ACC112 (cell line): ENCODE data around the gene MAST4.
A peak's percentile ranks its signal among the peaks of the same experiment; 100 is the strongest.

Experiments used
- H2AFZ ChIP-seq: fragments of 200-600 bp; sonication (generic); one replicate; pipeline ENCODE4 v1.6.0; 2017; ENCODE audit warnings: antibody characterized with exemption, low read length; ENCODE audit not compliant: unreplicated experiment
- H3K27ac ChIP-seq: fragments of 200-600 bp; sonication (generic); 2 replicates; pipeline ENCODE4 v1.5.1; 2014; ENCODE audit warnings: low read depth, mild to moderate bottlenecking, antibody characterized with exemption, low read length, moderate library complexity
- H3K27me3 ChIP-seq: fragments of 200-600 bp; sonication (generic); 2 replicates; pipeline ENCODE4 v1.6.1; 2014; ENCODE audit warnings: mild to moderate bottlenecking, antibody characterized with exemption, low read length, moderate library complexity, mixed read lengths; ENCODE audit not compliant: insufficient read depth
- H3K36me3 ChIP-seq: fragments of 200-600 bp; sonication (generic); 2 replicates; pipeline ENCODE4 v1.6.1; 2016; ENCODE audit warnings: mild to moderate bottlenecking, antibody characterized with exemption, low read length, moderate library complexity, mixed read lengths; ENCODE audit not compliant: insufficient read depth
- H3K4me1 ChIP-seq: fragments of 200-600 bp; sonication (generic); one replicate; pipeline ENCODE4 v1.6.1; 2016; ENCODE audit warnings: low read length, mixed read lengths; ENCODE audit not compliant: insufficient read depth, unreplicated experiment, control insufficient read depth
- H3K4me3 ChIP-seq: fragments of 200-600 bp; sonication (generic); 2 replicates; pipeline ENCODE4 v1.5.1; 2014; ENCODE audit warnings: mild to moderate bottlenecking, low read depth, low read length
- H3K79me2 ChIP-seq: fragments of 200-600 bp; sonication (generic); one replicate; pipeline ENCODE4 v1.6.0; 2016; ENCODE audit warnings: low read length; ENCODE audit not compliant: control insufficient read depth, unreplicated experiment, insufficient read depth

Gene MAST4

DNA sequence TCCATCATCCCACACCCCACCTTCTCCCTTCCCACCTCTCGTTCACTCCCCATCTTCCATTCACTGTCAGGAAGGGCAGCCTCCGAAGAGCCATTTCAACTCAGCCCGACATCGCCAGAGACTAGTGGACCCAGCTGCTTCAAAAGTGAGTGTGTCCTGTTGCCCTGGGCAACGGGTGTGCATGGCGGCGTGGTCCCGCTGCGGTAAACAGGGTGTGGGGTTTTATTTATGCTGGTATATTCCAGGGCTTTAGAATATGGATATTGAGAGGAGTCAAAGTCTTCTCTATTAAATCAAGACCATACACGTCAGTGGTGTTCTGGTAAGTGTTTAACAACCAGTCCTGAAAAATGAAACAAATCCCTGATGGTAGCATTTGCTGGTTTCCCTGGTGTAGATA, 274.5 kb downstream of the MAST4 start:
- no peaks in the 10 kb centered on the region for H3K79me2 ChIP-seq
- H3K27me3 ChIP-seq, result no peaks in the 10 kb centered on the region
- no peaks in the 10 kb centered on the region for H3K4me1 ChIP-seq
- H3K36me3 ChIP-seq, result no peaks in the 10 kb centered on the region
- H3K4me3 ChIP-seq, result no peak overlapping the region
- no peak overlapping the region for H2AFZ ChIP-seq
- H3K27ac ChIP-seq, result no peak overlapping the region

GRCh38 chr5:66871651-66872050, 275.5 kb downstream of the MAST4 start:
- Histone ChIP-seq H3K36me3 (no peaks in the 10 kb centered on the region), H3K4me3 (no peak overlapping the region), H3K27me3 (no peaks in the 10 kb centered on the region), H2AFZ (no peak overlapping the region), H3K4me1 (no peaks in the 10 kb centered on the region), H3K79me2 (no peaks in the 10 kb centered on the region), H3K27ac (no peak overlapping the region)

- Histone ChIP-seq H3K4me3 (no peak overlapping the region), H3K79me2 (no peaks in the 10 kb centered on the region), H3K27ac (no peak overlapping the region), H3K36me3 (no peaks in the 10 kb centered on the region), H3K27me3 (no peaks in the 10 kb centered on the region), H3K4me1 (no peaks in the 10 kb centered on the region), H2AFZ (no peak overlapping the region)
Measured at GRCh38 chr5:66872736-66873331, 276.6 kb downstream of the MAST4 start.

DNA sequence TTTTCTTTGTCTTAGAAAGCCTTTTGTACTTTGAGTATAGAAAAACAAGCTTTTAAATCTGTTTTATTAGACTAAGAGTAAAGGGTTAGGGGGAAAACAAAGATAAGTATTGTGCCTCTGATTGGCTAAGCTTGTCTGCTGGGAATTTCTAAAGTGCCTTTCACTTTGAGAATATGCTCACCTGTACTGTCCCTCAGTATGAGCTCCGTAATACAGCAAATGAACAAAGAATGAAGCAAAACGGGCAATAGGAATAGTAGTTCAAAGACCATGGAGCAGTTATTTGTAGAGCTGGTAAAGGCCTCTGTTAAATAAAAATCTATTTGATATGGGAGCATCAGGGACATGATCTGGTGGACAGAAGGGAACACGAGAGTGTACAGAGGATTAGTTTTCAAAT, 277.8 kb downstream of the MAST4 start:
- Histone ChIP-seq H3K36me3 (no peaks in the 10 kb centered on the region), H3K27me3 (no peaks in the 10 kb centered on the region), H3K4me1 (no peaks in the 10 kb centered on the region), H3K79me2 (no peaks in the 10 kb centered on the region), H3K27ac (no peak overlapping the region), H2AFZ (no peak overlapping the region), H3K4me3 (no peak overlapping the region)

DNA sequence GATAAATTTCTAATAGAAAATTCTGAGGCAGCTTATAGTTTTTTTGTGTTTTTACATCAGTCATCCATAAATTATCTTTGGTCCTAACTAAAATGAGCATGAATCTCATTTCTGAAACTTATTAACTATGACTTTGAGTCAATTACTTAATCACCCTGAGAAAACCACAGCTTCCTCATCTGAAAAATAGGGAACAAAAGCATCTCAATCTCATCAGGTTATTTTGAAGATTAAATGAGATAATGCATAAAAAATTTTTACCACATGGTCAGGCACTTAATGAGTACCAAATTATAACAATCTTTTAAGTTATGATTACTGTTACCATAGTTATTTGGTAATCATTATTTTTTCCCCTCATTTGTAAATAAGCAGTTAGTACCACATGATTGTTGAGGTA, 279.1 kb downstream of the MAST4 start:
- Histone ChIP-seq H3K36me3 (no peaks in the 10 kb centered on the region), H3K4me3 (no peak overlapping the region), H2AFZ (no peak overlapping the region), H3K79me2 (no peaks in the 10 kb centered on the region), H3K27me3 (no peaks in the 10 kb centered on the region), H3K4me1 (no peaks in the 10 kb centered on the region), H3K27ac (no peak overlapping the region)

GRCh38 chr5:66876266-66876807, 280.1 kb downstream of the MAST4 start:
- H3K36me3 ChIP-seq, result no peaks in the 10 kb centered on the region
- H3K27ac ChIP-seq, result no peak overlapping the region
- H3K4me1 ChIP-seq, result peaks cover 3% of the 10 kb centered on the region
- H3K27me3 ChIP-seq, result no peaks in the 10 kb centered on the region
- H3K4me3 ChIP-seq, result no peak overlapping the region
- H3K79me2 ChIP-seq, result no peaks in the 10 kb centered on the region
- H2AFZ ChIP-seq, result no peak overlapping the region

DNA sequence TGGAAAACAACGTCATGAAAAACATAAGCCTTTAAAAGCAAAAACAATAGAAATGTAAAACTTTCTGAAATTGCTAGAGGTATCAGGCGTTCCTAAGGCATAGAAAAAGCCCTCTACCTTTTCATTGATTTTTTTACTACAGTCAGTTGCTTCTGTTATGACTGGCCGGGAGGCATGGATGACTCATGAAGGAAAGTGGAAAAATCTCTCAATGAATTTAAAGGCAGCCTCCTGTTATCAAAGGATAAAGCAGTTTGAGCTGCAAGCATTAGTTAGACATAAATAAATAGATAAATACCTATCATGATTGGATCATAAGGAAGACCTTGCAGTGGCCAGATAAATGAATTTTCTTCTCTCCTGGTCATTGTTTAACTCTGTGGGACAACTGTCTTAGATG, 281.6 kb downstream of the MAST4 start:
- Histone ChIP-seq H3K36me3 (no peaks in the 10 kb centered on the region), H3K27me3 (no peaks in the 10 kb centered on the region), H2AFZ (no peak overlapping the region), H3K4me3 (no peak overlapping the region), H3K79me2 (no peaks in the 10 kb centered on the region), H3K27ac (no peak overlapping the region), H3K4me1 (peaks cover 18% of the 10 kb centered on the region)

DNA sequence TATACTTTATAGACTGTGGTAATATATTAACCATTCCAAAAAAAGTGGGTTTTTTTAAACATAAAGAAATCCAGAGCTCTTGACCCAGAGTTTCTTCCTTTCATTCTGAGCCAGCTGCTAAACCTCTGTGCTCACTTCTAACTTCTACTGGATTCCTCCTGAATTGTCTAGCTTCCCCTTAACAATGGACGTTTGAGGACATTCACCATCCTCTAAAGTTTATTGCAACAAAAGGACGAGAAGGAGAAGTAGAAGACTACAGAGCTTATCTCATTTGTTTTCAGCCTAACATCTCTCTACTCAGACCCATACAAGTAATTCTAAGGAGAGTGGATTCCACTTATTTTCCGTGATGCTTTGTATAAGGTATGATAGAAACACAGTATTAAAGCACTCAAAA, 284.2 kb downstream of the MAST4 start:
- Histone ChIP-seq H2AFZ (no peak overlapping the region), H3K4me3 (no peak overlapping the region), H3K36me3 (no peaks in the 10 kb centered on the region), H3K27me3 (no peaks in the 10 kb centered on the region), H3K79me2 (no peaks in the 10 kb centered on the region), H3K27ac (no peak overlapping the region), H3K4me1 (peaks cover 21% of the 10 kb centered on the region)

DNA sequence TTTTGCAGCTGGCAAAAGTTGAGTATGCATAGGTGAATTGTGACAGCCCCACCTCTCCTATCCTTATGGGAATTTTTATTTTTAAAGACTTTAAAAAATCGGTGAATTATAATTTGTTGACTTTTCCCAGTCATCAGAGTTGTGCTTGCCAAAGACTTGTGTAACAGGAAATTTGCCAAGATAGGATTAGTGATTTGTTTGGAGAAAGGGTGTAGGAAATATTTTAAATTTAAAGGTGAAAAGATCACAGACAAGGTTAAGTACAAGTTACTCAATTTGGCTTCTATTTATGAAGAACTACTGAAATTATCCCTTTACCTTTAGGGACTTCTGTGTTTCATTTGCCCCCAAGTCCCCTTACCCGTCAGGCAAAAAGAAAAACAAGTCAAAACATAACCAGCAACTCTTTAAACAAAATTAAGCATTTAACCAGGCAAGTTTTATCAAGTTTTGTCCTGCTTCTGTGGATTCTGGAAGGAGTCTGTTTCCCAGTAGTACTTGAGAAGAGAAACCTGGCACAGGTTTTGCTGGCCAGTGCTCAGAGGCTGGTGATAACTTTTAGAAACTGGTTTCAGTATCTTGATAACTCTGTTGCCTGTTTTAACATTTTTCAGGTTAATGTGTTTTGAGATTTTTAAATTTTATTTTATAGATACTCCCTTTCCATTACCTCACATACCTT, 285.4 kb downstream of the MAST4 start:
- H3K4me1 ChIP-seq, result peaks cover 21% of the 10 kb centered on the region
- H3K4me3 ChIP-seq, result peak overlapping the region; percentile 5; the same call in 1 of the 2 replicates
- peak overlapping the region; percentile 11 for H3K27ac ChIP-seq

DNA sequence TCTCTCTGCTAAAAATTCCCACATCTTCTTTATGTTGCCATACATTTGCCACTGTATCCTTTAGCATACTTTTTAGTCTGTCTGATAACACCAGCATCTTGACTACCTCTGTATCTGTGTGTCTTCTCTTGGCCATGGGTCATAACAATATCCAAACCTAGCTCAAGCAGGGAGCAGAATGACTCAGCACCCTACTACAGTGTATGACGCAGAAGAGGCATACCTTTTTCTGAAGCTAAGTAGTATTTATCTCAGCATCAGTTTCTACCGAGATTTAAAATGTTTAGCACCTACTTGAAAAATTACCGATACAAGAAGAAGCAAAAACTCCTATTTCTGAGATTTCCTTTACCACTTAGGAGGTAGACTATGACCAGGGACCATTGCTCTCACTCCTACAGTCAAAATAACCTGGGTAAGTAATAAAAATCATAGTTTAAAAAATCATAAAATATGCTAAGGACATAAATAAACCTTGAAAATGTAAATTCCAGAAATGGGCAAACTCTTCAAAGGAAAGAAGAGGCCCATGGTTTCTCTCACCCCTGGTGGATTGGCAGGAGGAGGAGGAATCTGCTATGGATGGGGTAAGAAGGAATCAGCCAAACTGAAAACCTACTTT, 286.5 kb downstream of the MAST4 start:
- Histone ChIP-seq H3K4me3 (no peak overlapping the region), H2AFZ (no peak overlapping the region), H3K27me3 (peaks cover 3% of the 10 kb centered on the region; the same call in 1 of the 2 replicates), H3K79me2 (no peaks in the 10 kb centered on the region), H3K36me3 (no peaks in the 10 kb centered on the region), H3K27ac (no peak overlapping the region), H3K4me1 (peaks cover 21% of the 10 kb centered on the region)

More for the DNA sequence above, 285.4 kb downstream of the MAST4 start:
- Histone ChIP-seq H3K27me3 (no peaks in the 10 kb centered on the region), H3K36me3 (no peaks in the 10 kb centered on the region), H3K79me2 (no peaks in the 10 kb centered on the region), H2AFZ (peak overlapping the region; percentile 35)
